PC-3 (cell line): ENCODE measurements around the gene MCM3. TPM values are rescaled to one million over a fixed set of nuclear protein-coding genes. Genes with fewer than 3 reads are reported as not detected.

Source experiments
- ATAC-seq: fragments of 200-7000 bp; cut with Tn5 transposase; 2 replicates; pipeline ENCODE4 v1.9.1; 2020; ENCODE audit warnings: mild to moderate bottlenecking, moderate library complexity
- BruUV-seq: library from RNA; stranded (reverse); fragments of 400-500 nt; replicated peaks from 2 replicates; lab custom pipeline; 2021; lab: Mats Ljungman, UMichigan
- CTCF ChIA-PET: fragments of 300-600 bp; sonication (Branson Sonifier 250); formaldehyde crosslinking; loops from one replicate; lab custom pipeline; 2022; ENCODE audit warnings: antibody characterized with exemption; lab: Charles Lee
- POLR2A ChIA-PET: fragments of 300-600 bp; sonication (Branson Sonifier 250); formaldehyde crosslinking; loops from one replicate; lab custom pipeline; 2022; ENCODE audit warnings: antibody characterized with exemption; ENCODE audit not compliant: unreplicated experiment; lab: Charles Lee
- DNase-seq: peaks from one replicate; pipeline ENCODE4 v3.0.0-alpha.2; 2015
- H2AFZ ChIP-seq: fragments of 300-600 bp; sonication (generic); 2 replicates; pipeline ENCODE4 v1.6.0; 2016; ENCODE audit warnings: antibody characterized with exemption, low read length
- H3F3A ChIP-seq: fragments of 300-600 bp; sonication (generic); one replicate; pipeline ENCODE4 v1.6.0; 2017; ENCODE audit warnings: antibody characterized with exemption, low read length, control low read depth, mild to moderate bottlenecking; ENCODE audit not compliant: unreplicated experiment
- H3K27ac ChIP-seq: fragments of 300-600 bp; sonication (generic); 2 replicates; pipeline ENCODE4 v1.5.1; 2016; ENCODE audit warnings: mild to moderate bottlenecking, low read length
- H3K27me3 ChIP-seq: fragments of 300-600 bp; sonication (generic); 2 replicates; pipeline ENCODE4 v1.6.1; 2016; ENCODE audit warnings: low read length, mixed read lengths
- H3K36me3 ChIP-seq: fragments of 300-600 bp; sonication (generic); 2 replicates; pipeline ENCODE4 v1.6.1; 2016; ENCODE audit warnings: low read depth, mixed run types, low read length, mixed read lengths
- H3K4me1 ChIP-seq: fragments of 300-600 bp; sonication (generic); 2 replicates; pipeline ENCODE4 v1.5.1; 2016; ENCODE audit warnings: low read length; ENCODE audit not compliant: insufficient read depth
- H3K4me2 ChIP-seq: fragments of 300-600 bp; sonication (generic); 2 replicates; pipeline ENCODE4 v1.6.0; 2016; ENCODE audit warnings: low read length
- H3K4me3 ChIP-seq: fragments of 300-600 bp; sonication (generic); 2 replicates; pipeline ENCODE4 v1.5.1; 2016; ENCODE audit warnings: mild to moderate bottlenecking, low read length, mixed read lengths
- H3K79me2 ChIP-seq: fragments of 300-600 bp; sonication (generic); 2 replicates; pipeline ENCODE4 v1.6.1; 2017; ENCODE audit warnings: low read length, mixed read lengths
- H3K9ac ChIP-seq: fragments of 300-600 bp; sonication (generic); 2 replicates; pipeline ENCODE4 v1.6.0; 2016; ENCODE audit warnings: mild to moderate bottlenecking, low read length
- H3K9me2 ChIP-seq: fragments of 300-600 bp; sonication (generic); replicated peaks from 2 replicates; pipeline ENCODE4 v1.6.1; 2016; ENCODE audit warnings: mixed run types, low read length, mixed read lengths
- H3K9me3 ChIP-seq: fragments of 300-600 bp; sonication (generic); 2 replicates; pipeline ENCODE4 v1.6.1; 2016; ENCODE audit warnings: low read length, mixed read lengths
- H4K20me1 ChIP-seq: fragments of 300-600 bp; sonication (generic); 2 replicates; pipeline ENCODE4 v1.6.1; 2016; ENCODE audit warnings: low read length, mixed read lengths
- EZH2 ChIP-seq: fragments of 300-600 bp; sonication (generic); IDR thresholded peaks from one replicate; pipeline ENCODE4 v1.6.1; 2017; ENCODE audit warnings: antibody characterized with exemption, mild to moderate bottlenecking, low read length; ENCODE audit not compliant: unreplicated experiment
- EZH2phosphoT487 ChIP-seq: fragments of 300-600 bp; sonication (generic); IDR thresholded peaks from 2 replicates; pipeline ENCODE4 v1.6.1; 2018; ENCODE audit warnings: mild to moderate bottlenecking, antibody characterized with exemption, low read length, borderline replicate concordance
- intact Hi-C: fragments of 100-400 bp; cut with micrococcal nuclease; formaldehyde crosslinking; loops from 2 replicates; pipeline ENCODE4 v1.9.0; 2023
- total RNA-seq: library from RNA; depleted of rRNA; stranded (reverse); fragments of >200 nt; gene quantifications from 2 replicates; pipeline ENCODE4 v1.2.3, GENCODE V29; 2014
- TF ChIP-seq, protein P1 (sequence below): fragments of 300-600 bp; sonication (generic); conservative IDR thresholded peaks from 2 replicates; pipeline ENCODE4 v1.5.1; 2017; ENCODE audit warnings: antibody characterized with exemption, low read depth, mild to moderate bottlenecking, low read length

MCM3 gene
- total RNA-seq, 1 experiment from 2014 or later = 201 TPM

DNA sequence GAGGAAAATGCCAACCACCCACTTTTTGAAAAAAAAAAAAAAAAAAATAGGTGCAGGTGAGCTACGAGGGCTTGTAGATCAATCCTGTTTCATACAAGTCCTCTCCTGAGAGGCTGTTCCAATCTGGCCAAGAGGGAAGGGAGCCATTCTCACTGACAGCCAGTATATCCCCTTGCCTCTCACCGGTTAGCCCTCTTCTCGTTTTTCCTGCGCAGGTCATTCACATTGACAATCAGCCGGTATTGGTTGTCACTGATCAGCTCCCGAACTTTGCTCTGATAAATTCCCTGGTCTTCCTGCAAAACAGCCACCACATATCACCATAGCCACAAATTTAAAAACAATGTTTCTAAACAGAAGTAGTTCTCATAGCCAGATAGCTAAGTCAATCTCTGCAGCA, 1.4 kb downstream of the MCM3 start:
- no peaks in the 10 kb centered on the region for H3K9me3 ChIP-seq
- peaks cover 64% of the 10 kb centered on the region for H3K79me2 ChIP-seq
- peaks cover 26% of the 10 kb centered on the region; the same call in 1 of the 2 replicates for H4K20me1 ChIP-seq
- no peak overlapping the region for H3K27ac ChIP-seq
- ATAC-seq (no peak), DNase-seq (no peak)
- H3K9ac ChIP-seq = peak overlapping the region; percentile 98
- H2AFZ ChIP-seq = no peak overlapping the region
- no peaks in the 10 kb centered on the region for H3F3A ChIP-seq
- peak overlapping the region; percentile 93 for H3K4me3 ChIP-seq
- peak overlapping the region; percentile 90 for H3K4me2 ChIP-seq
- BruUV-seq = no TSS peak
- intact Hi-C loops = no loop called here
- CTCF ChIA-PET = no interaction called here
- no peaks in the 10 kb centered on the region for H3K27me3 ChIP-seq
- no peaks in the 10 kb centered on the region for H3K9me2 ChIP-seq
- no peak for TF ChIP-seq EZH2phosphoT487
- TF ChIP-seq, protein P1, sequence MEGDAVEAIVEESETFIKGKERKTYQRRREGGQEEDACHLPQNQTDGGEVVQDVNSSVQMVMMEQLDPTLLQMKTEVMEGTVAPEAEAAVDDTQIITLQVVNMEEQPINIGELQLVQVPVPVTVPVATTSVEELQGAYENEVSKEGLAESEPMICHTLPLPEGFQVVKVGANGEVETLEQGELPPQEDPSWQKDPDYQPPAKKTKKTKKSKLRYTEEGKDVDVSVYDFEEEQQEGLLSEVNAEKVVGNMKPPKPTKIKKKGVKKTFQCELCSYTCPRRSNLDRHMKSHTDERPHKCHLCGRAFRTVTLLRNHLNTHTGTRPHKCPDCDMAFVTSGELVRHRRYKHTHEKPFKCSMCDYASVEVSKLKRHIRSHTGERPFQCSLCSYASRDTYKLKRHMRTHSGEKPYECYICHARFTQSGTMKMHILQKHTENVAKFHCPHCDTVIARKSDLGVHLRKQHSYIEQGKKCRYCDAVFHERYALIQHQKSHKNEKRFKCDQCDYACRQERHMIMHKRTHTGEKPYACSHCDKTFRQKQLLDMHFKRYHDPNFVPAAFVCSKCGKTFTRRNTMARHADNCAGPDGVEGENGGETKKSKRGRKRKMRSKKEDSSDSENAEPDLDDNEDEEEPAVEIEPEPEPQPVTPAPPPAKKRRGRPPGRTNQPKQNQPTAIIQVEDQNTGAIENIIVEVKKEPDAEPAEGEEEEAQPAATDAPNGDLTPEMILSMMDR = no peak
- TF ChIP-seq EZH2 = no peak
- H3K36me3 ChIP-seq = peaks cover 50% of the 10 kb centered on the region
- POLR2A ChIA-PET = no interaction called here
- H3K4me1 ChIP-seq = peaks cover 22% of the 10 kb centered on the region

DNA sequence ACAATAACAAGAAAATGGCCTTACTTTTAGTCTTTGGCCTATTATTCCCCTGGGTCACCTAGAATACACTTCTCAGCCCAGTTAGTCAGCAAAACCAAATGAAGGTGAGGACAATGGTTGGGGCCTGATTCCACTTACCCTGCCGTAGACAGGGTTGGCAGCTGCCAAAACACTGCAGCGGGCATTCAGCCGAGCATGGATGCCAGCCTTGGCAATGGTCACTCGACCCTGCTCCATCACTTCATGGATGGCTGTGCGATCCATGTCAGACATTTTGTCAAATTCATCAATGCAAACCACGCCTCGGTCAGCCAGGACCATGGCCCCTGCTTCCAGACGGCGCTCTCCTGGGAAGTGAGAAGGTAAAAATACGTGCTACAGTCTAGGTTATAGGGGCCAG, 8.4 kb downstream of the MCM3 start:
- no peak overlapping the region for H3K9ac ChIP-seq
- H3K27ac ChIP-seq = no peak overlapping the region
- no peak overlapping the region for H3K4me2 ChIP-seq
- H2AFZ ChIP-seq = no peak overlapping the region
- H3K4me1 ChIP-seq = peaks cover 29% of the 10 kb centered on the region
- TF ChIP-seq, protein P1 = no peak
- TF ChIP-seq EZH2 (no peak), EZH2phosphoT487 (no peak)
- CTCF ChIA-PET = no interaction called here
- DNase-seq (no peak), ATAC-seq (no peak)
- no peaks in the 10 kb centered on the region for H3F3A ChIP-seq
- intact Hi-C loops = no loop called here
- H3K27me3 ChIP-seq = no peaks in the 10 kb centered on the region
- no peaks in the 10 kb centered on the region for H3K9me2 ChIP-seq
- no peak overlapping the region for H3K4me3 ChIP-seq
- H3K36me3 ChIP-seq = peaks cover 88% of the 10 kb centered on the region
- no peaks in the 10 kb centered on the region for H3K9me3 ChIP-seq
- POLR2A ChIA-PET = no interaction called here
- no TSS peak for BruUV-seq
- peaks cover 38% of the 10 kb centered on the region for H3K79me2 ChIP-seq
- H4K20me1 ChIP-seq = peaks cover 18% of the 10 kb centered on the region

DNA sequence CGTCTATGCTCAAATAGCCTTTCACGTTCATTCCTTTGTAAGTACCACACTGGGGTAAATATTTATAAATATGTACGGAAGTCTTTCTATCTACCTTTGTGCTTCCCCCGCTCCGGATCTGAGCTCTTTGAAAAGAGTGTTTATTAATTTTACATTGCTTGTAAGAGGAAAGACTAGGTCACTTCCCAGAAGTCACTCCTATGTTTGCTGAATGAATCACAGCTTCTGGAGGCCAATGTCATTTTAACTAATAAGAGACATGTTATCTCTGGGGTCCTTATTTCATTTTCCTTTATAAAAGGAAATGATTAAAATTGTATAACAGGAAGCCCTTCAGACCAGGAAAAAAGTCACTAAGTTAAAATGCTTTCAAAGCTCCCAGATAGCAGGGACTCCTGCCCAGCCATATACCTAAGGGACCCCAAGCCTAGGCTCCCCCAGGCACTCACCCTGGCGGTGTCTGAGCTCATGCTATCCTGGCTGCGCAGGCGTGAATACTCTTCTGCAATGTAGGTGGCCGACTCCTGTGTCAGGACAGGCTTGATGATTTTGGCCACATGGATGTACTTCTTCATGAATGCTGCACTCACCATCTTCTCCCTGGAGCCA, 12.6 kb downstream of the MCM3 start:
- peak; percentile 94 for ATAC-seq
- no peak overlapping the region for H2AFZ ChIP-seq
- ChIA-PET CTCF (no interaction called here), POLR2A (interaction anchor here (0.6 kb wide), 2 partner anchors 76 to 118 kb away, joined by 4 read pairs; no protein-coding TSS in a partner anchor)
- H3K36me3 ChIP-seq = peaks cover 81% of the 10 kb centered on the region
- no TSS peak for BruUV-seq
- 0 out of 2 replicates have a peak, but pooled peaks cover 5% of the 10 kb centered on the region for H3K79me2 ChIP-seq
- TF ChIP-seq EZH2 (no peak), EZH2phosphoT487 (no peak)
- TF ChIP-seq, protein P1 = no peak
- no peaks in the 10 kb centered on the region for H3K9me2 ChIP-seq
- peaks cover 29% of the 10 kb centered on the region for H3K4me1 ChIP-seq
- no peak overlapping the region for H3K9ac ChIP-seq
- peak; percentile 69 for DNase-seq
- no peaks in the 10 kb centered on the region for H3K9me3 ChIP-seq
- no peaks in the 10 kb centered on the region for H3F3A ChIP-seq
- intact Hi-C loops = loop anchor here (1.0 kb wide), 1 partner anchor 12 kb away; the partner anchor contains the start of gene MCM3
- peak overlapping the region; percentile 63 for H3K27ac ChIP-seq
- H3K4me3 ChIP-seq = peak overlapping the region; percentile 10; the same call in 1 of the 2 replicates
- H3K27me3 ChIP-seq = no peaks in the 10 kb centered on the region
- H4K20me1 ChIP-seq = peaks cover 7% of the 10 kb centered on the region
- peak overlapping the region; percentile 45 for H3K4me2 ChIP-seq
